ENCODE data around the gene MSH5. TPM values are rescaled to one million over a fixed set of nuclear protein-coding genes. Genes with fewer than 3 reads are reported as not detected.

Gene MSH5
- total and polyA plus RNA-seq, 2 of the 13 experiments (the other 11 are each of a cell fraction or from before 2014, with no cell fraction given): 10.2 to 38.7 TPM

DNA sequence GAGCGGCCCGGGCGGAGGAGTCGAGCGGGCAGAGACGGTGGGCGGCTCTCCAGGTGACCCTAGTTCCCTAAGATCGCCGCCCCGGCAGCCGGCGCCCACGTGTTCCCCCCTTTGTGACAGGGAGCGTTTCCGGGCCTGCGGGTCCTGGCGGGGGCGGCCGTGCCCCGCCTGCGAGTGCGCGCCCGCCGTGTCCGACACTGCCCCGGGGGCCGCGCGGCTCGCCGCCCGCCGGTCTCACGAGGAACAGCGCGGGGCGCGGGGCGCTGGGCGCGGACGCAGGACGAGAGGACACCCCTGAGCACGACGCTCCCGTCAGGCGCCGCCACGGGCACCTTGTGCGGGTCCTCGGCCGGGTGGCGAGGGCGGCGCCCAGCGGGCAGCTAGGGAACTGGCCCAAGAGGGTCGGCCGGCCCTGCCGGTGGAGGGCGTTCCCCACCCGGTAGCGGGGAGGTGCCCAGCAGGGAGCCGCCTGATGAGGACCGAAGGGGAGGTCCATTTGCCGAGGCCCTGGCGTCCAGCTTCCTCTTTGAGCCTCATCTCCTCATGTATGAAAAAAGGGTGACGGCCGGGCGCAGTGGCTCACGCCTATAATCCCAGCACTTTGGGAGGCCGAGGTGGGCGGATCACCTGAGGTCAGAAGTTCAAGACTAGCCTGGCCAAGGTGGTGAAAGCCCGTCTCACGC, 56.0 kb downstream of the MSH5 start, which contains the start of gene VARS1 (continued):
- TF ChIP-seq IKZF4 (CRISPR knock-in tag; IDR thresholded peaks at IDR 0.05; ENCODE audit: borderline replicate concordance, low read depth, not compliant biosample characterization): no peak
- no peak; the same call in 1 of the 2 replicates for TF ChIP-seq ZNF792 (CRISPR knock-in tag; IDR thresholded peaks at IDR 0.05)
- peak; percentile 91; the same call in 1 of the 2 replicates for TF ChIP-seq KAT7 (CRISPR knock-in tag; IDR thresholded peaks at IDR 0.05; ENCODE audit: borderline replicate concordance)
- peak; percentile 88 for TF ChIP-seq YEATS2 (CRISPR knock-in tag; IDR thresholded peaks at IDR 0.05; ENCODE audit: borderline replicate concordance)
- 0 out of 2 replicates have a peak, but pooled peaks have one; percentile 34 for TF ChIP-seq XBP1 (CRISPR knock-in tag; IDR thresholded peaks at IDR 0.05)
- no peak for TF ChIP-seq ZNF550 (CRISPR knock-in tag; IDR thresholded peaks at IDR 0.05; ENCODE audit: borderline replicate concordance)
- TF ChIP-seq, protein P1, sequence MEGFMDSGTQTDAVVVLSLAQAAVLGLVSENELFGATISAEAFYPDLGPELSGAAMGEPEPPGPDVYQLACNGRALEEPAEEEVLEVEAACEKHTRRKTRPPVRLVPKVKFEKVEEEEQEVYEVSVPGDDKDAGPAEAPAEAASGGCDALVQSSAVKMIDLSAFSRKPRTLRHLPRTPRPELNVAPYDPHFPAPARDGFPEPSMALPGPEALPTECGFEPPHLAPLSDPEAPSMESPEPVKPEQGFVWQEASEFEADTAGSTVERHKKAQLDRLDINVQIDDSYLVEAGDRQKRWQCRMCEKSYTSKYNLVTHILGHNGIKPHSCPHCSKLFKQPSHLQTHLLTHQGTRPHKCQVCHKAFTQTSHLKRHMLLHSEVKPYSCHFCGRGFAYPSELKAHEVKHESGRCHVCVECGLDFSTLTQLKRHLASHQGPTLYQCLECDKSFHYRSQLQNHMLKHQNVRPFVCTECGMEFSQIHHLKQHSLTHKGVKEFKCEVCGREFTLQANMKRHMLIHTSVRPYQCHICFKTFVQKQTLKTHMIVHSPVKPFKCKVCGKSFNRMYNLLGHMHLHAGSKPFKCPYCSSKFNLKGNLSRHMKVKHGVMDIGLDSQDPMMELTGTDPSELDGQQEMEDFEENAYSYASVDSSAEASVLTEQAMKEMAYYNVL (CRISPR knock-in tag; IDR thresholded peaks at IDR 0.05; ENCODE audit: borderline replicate concordance): peak; percentile 83
- peak; percentile 78 for TF ChIP-seq IRF2 (CRISPR knock-in tag; IDR thresholded peaks at IDR 0.05)
- TF ChIP-seq IKZF5 (CRISPR knock-in tag; IDR thresholded peaks at IDR 0.05): no peak; the same call in none of the 2 replicates
- no peak for TF ChIP-seq KLF15 (CRISPR knock-in tag; IDR thresholded peaks at IDR 0.05; ENCODE audit: borderline replicate concordance)
- peak; percentile 95 for TF ChIP-seq SALL2 (CRISPR knock-in tag; IDR thresholded peaks at IDR 0.05)
- peak; percentile 99 for TF ChIP-seq CCDC6 (CRISPR knock-in tag; IDR thresholded peaks at IDR 0.05)
- TF ChIP-seq SPEN (CRISPR knock-in tag; IDR thresholded peaks at IDR 0.05; ENCODE audit: low read depth): peak; percentile 97
- 0 out of 2 replicates have a peak, but pooled peaks have one; percentile 46 for TF ChIP-seq GFI1 (CRISPR knock-in tag; IDR thresholded peaks at IDR 0.05; ENCODE audit: borderline replicate concordance)
- peak; percentile 74 for TF ChIP-seq ZNF607 (CRISPR knock-in tag; IDR thresholded peaks at IDR 0.05; ENCODE audit: borderline replicate concordance)
- no peak for TF ChIP-seq ZNF589 (CRISPR knock-in tag; conservative IDR thresholded peaks at IDR 0.05)
- TF ChIP-seq KMT2A (CRISPR knock-in tag; IDR thresholded peaks at IDR 0.05): peak; percentile 71
- TF ChIP-seq CBX2 (IDR thresholded peaks at IDR 0.05; ENCODE audit: low read depth, low read length): no peak
- no peak for TF ChIP-seq CBX2 (CRISPR knock-in tag; IDR thresholded peaks at IDR 0.05; ENCODE audit: low read depth)
- peak; percentile 91 for TF ChIP-seq ZFP82 (CRISPR knock-in tag; IDR thresholded peaks at IDR 0.05; ENCODE audit: borderline replicate concordance)
- TF ChIP-seq SNAPC2 (CRISPR knock-in tag; IDR thresholded peaks at IDR 0.05): no peak
- TF ChIP-seq TEAD3 (CRISPR knock-in tag; optimal IDR thresholded peaks at IDR 0.05; ENCODE audit: borderline replicate concordance): peak; percentile 34
- 0 out of 2 replicates have a peak, but pooled peaks have one; percentile 32 for TF ChIP-seq ATF3 (CRISPR knock-in tag; IDR thresholded peaks at IDR 0.05)
- no peak for TF ChIP-seq NFKBIZ (CRISPR knock-in tag; IDR thresholded peaks at IDR 0.05)
- peak; percentile 29; the same call in 1 of the 2 replicates for TF ChIP-seq RFXANK (CRISPR knock-in tag; IDR thresholded peaks at IDR 0.05)

Data from HepG2 (cell line).